ENCODE data around the gene TCTN2.

TCTN2 gene

GRCh38 chr12:123670882-123671728 lies at the start of gene TCTN2:
Gene TCTN2 (plus strand): TSS chr12:123671113. CDS start chr12:123671241, 128 bp downstream.
- peak; percentile 92 for DNase-seq

- DNase-seq, result no peak
Measured at GRCh38 chr12:123621619-123622530, 49.0 kb upstream of the TCTN2 start.

GRCh38 chr12:123633379-123634141 lies 37.4 kb upstream of the TCTN2 start, which contains the start of the genes EIF2B1 and GTF2H3:
Gene EIF2B1 (minus strand): TSS chr12:123633686. CDS start chr12:123633557, 129 bp downstream.
Gene GTF2H3 (plus strand): TSS chr12:123633829. CDS start chr12:123633860, 31 bp downstream.
- peak; percentile 97 for DNase-seq

- DNase-seq, result no peak
Measured at GRCh38 chr12:123634142-123634561, 36.8 kb upstream of the TCTN2 start.

GRCh38 chr12:123643911-123644310 lies 27.0 kb upstream of the TCTN2 start:
- no peak for DNase-seq

- DNase-seq, result no peak
Measured at GRCh38 chr12:123645380-123645779, 25.5 kb upstream of the TCTN2 start.

- DNase-seq, result no peak
Measured at GRCh38 chr12:123645878-123646277, 25.0 kb upstream of the TCTN2 start.

GRCh38 chr12:123648401-123648800 lies 22.5 kb upstream of the TCTN2 start:
- DNase-seq, result no peak

- no peak for DNase-seq
Measured at GRCh38 chr12:123654129-123654701, 16.7 kb upstream of the TCTN2 start.

- no peak for DNase-seq
Measured at GRCh38 chr12:123655420-123655819, 15.5 kb upstream of the TCTN2 start.

- DNase-seq, result no peak
Measured at GRCh38 chr12:123656392-123656791, 14.5 kb upstream of the TCTN2 start.

GRCh38 chr12:123657211-123657610 lies 13.7 kb upstream of the TCTN2 start:
- DNase-seq, result no peak

GRCh38 chr12:123659996-123660727 lies 10.8 kb upstream of the TCTN2 start:
- no peak for DNase-seq

- DNase-seq, result no peak
Measured at GRCh38 chr12:123667771-123668170, 3.1 kb upstream of the TCTN2 start.

GRCh38 chr12:123671876-123672275 lies 963 bp downstream of the TCTN2 start:
- no peak for DNase-seq

- DNase-seq, result no peak
Measured at GRCh38 chr12:123675436-123675835, 4.5 kb downstream of the TCTN2 start.

GRCh38 chr12:123676616-123677320 lies 5.9 kb downstream of the TCTN2 start:
- DNase-seq, result no peak

- no peak for DNase-seq
Measured at GRCh38 chr12:123678981-123679380, 8.1 kb downstream of the TCTN2 start.

- no peak for DNase-seq
Measured at GRCh38 chr12:123681605-123682004, 10.7 kb downstream of the TCTN2 start.

- DNase-seq, result no peak
Measured at GRCh38 chr12:123683964-123684363, 13.1 kb downstream of the TCTN2 start.

- no peak for DNase-seq
Measured at GRCh38 chr12:123686636-123687190, 15.8 kb downstream of the TCTN2 start.
